ENCODE measurements around the gene LITAFD.
"Not testable (repeated sequence)": the region's sequence is repeated elsewhere in the genome, so short reads cannot be mapped to it uniquely, and the experiment has no call there.

LITAFD gene

GRCh38 chr16:8858994-8859912 is 22.9 kb upstream of the LITAFD start:
- DNase-seq = no peak

GRCh38 chr16:8859913-8860881 is 22.0 kb upstream of the LITAFD start:
- no peak for DNase-seq

DNA sequence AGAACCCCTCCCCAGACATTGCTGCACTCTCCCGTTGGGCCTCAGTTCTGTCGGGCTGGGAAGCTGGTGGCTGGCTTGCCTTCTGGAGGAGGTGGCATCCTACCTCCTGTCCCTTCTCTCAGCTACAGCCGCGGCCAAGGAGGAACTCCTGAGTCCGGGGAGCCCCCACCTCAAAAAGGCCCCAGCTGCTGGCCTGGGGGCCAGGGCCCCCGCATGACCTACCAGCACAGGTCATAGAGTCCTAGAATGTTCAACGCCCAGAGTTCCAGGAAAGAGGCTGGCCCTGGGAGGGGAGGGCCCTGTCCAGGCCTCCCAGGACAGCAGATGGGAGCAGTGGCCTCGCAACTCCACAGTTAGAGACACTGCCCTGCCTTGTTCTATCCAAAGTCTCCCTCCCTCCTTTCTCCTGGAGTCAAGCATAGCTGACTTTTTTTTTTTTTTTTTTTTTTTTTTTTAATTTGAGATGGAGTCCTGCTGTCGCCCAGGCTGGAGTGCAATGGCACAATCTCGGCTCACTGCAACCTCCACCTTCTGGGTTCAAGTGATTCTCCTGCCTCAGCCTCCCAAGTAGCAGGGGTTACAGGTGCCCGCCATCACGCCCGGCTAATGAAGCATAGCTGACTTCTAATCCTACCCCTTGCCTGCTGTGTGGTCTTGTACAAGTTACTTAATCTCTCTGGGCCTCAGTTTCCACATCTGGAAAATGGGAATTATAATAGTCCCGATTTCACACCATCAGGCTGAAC is 20.4 kb upstream of the LITAFD start:
- DNase-seq = no peak

GRCh38 chr16:8862309-8863130 is 19.6 kb upstream of the LITAFD start:
- no peak for DNase-seq

GRCh38 chr16:8863594-8864424 is 18.3 kb upstream of the LITAFD start:
- DNase-seq = no peak

DNA sequence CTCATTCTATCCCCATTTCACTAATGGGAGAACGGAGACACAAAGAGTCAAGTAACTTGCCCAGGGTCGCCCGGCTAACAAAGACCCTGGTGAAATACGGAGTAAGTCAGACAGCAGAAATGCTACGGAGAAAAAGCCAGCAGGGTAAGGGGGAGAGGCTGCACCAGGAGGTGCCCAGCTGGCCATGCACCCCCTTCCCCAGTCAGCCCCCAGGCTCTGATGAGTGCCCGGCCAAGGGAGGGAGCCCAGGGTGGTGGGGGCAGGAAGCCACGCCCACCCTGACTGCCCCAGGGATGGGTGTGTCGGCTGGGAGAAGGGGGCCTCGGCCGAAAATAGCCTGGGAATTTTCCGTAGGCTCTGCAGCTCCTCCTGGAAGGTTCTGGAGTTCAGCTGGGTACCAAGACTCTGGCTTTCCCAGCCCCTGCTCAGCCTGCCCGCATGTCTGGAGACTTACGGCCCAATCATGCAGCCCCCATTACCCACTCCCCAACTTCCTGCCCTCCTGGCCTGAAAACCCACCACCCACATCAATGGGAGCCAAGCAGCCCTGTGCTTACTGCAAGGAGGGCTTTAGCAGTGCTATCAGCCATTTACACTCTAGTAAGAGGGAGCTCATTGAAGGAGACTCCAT is 17.6 kb upstream of the LITAFD start:
- no peak for DNase-seq

GRCh38 chr16:8865145-8865882 is 16.8 kb upstream of the LITAFD start:
- no peak for DNase-seq

GRCh38 chr16:8866118-8866883 is 15.8 kb upstream of the LITAFD start:
- DNase-seq = peak; percentile 5

DNA sequence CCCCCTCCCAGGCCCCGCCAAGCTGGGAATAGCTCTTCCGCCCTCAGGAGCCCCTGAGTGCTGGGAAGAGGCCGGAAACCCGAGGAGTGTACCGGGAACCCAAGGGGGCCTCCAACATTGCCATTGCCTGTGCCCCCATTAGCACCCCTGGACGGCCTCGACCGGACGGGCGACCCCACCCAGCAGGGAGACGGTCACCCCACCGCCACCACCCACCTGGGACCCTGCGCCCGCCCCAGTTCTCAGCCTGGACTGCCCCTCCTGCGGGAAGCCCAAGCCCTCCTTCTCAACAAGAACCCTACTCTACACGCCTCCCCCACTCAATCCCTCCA is 15.3 kb upstream of the LITAFD start:
- DNase-seq = no peak

- DNase-seq = peak; percentile 13
These were observed 14.8 kb upstream of the LITAFD start for GRCh38 chr16:8867216-8867931.

GRCh38 chr16:8867932-8868415 is 14.2 kb upstream of the LITAFD start:
- DNase-seq = no peak

GRCh38 chr16:8868416-8869211 is 13.5 kb upstream of the LITAFD start, which contains the start of gene CARHSP1:
Gene CARHSP1, minus strand, starts transcription at chr16:8869006. Its CDS starts 9,678 bp downstream, at chr16:8859328.
- DNase-seq = peak; percentile 82

DNA sequence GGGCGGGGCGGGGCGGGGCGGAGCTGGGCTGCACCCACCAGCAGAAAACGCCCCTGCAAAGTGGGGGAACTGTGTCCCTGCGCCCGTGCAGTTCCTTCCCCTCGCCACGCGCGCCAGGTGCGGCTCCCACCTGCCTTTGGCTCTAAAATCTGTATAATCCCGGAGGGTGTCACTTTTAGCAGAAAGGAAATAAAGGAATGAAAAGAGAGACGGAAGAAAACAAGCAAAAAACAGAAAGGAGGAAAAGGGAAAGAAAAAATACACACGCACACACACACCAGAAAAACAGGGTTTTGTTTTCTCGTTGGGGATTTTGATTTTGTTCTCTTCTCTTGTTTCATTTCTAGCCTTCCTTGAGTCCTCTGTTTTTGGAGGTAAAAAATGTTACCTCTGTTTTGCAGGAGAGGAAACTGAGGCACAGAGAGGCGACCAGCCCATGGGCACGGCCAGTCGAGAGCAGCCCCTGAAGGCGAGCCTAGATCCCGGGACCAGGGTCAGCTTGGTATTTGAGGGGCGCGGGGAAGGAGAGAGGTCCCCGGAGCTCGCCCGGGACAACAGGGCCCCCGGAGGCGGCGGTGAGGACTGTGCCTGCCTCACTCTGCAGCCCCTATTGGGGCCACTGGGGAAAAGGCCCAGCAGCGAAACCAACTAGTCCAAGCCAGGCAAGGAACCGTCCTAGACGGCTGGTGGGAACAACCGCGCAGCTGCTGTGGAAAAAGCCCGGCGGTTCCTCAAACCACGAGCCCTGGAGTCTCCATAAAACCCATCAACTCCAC is 12.8 kb upstream of the LITAFD start:
- DNase-seq = no peak

DNA sequence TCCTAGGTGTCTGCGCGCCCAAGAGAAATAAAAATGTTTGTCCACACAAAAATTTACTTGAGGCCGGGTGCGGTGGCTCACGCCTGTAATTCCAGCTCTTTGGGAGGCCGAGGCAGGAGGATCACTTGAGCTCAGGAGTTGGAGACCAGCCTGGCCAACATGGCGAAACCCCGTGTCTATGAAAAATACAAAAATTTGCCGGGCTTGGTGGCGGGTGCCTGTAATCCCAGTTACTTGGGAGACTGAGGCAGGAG is 12.2 kb upstream of the LITAFD start:
- not testable (repeated sequence) for DNase-seq

GRCh38 chr16:8872071-8872470 is 10.1 kb upstream of the LITAFD start:
- DNase-seq = no peak

DNA sequence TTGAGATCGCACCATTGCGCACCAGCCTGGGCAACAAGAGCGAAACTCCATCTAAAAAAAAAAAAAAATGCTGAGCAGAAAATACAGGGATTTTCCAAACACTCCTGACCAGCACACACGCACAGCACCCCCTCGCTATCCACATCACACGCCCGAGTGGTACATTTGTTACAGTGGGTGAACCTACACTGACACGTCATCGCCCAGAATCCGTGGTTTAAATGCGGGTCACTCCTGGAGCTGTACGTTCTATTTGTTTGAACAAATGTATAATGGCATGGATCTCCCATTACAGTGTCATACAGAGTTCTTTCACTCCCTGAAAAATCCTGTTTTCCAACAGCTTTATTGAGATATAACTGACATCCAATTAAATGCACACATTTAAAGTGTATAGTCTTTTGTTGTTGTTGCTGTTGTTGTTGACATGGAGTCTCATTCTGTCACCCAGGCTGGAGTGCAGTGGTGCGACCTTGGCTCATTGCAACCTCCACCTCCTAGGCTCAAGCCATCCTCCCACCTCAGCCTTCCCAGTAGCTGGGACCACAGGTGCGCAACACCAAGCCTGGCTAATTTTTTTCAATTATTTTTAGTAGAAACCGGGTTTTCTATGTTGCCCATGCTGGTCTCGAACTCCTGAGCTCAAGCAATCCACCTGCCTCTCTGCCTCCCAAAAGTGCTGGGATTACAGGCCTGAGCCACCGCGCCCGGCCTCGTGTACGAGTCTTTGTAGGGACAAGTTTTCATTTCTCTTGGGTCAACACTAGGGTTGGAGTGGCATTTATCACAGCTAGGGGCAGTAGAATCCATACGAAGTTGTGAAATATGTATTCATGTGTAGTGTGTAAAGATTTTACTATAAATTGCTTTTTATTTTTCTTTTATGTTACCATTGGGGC is 8.9 kb upstream of the LITAFD start:
- DNase-seq = no peak
